ENCODE measurements around the gene MCUR1.

The MCUR1 gene

GRCh38 chr6:13830803-13831202, 16.4 kb upstream of the MCUR1 start:
- TF ChIP-seq ZBTB7A (IDR thresholded peaks at IDR 0.05; ENCODE audit: low read depth) (no peak), FOXM1 (IDR thresholded peaks at IDR 0.05; ENCODE audit: borderline replicate concordance, low read depth) (no peak), MAX (IDR thresholded peaks at IDR 0.05) (no peak), EP300 (IDR thresholded peaks at IDR 0.05; ENCODE audit: borderline replicate concordance) (no peak), YY1 (IDR thresholded peaks at IDR 0.05; ENCODE audit: low read depth) (no peak), TEAD4 (IDR thresholded peaks at IDR 0.05) (no peak)

- TF ChIP-seq YY1 (IDR thresholded peaks at IDR 0.05; ENCODE audit: low read depth) (no peak), CEBPB (IDR thresholded peaks at IDR 0.05) (no peak), EP300 (IDR thresholded peaks at IDR 0.05; ENCODE audit: borderline replicate concordance) (no peak), REST (IDR thresholded peaks at IDR 0.05; ENCODE audit: low read depth) (no peak), CREB1 (IDR thresholded peaks at IDR 0.05; ENCODE audit: low read depth) (no peak), FOXM1 (IDR thresholded peaks at IDR 0.05; ENCODE audit: borderline replicate concordance, low read depth) (no peak), NFIC (IDR thresholded peaks at IDR 0.05) (no peak)
Measured at GRCh38 chr6:13827032-13827431, 12.7 kb upstream of the MCUR1 start.

GRCh38 chr6:13825871-13826270, 11.5 kb upstream of the MCUR1 start:
- no peak for TF ChIP-seq RAD21 (IDR thresholded peaks at IDR 0.05; ENCODE audit: low read depth)
- no peak for TF ChIP-seq TAF1 (IDR thresholded peaks at IDR 0.05; ENCODE audit: low read depth)
- TF ChIP-seq TCF12 (IDR thresholded peaks at IDR 0.05; ENCODE audit: low read depth), result no peak

- TF ChIP-seq CEBPB (IDR thresholded peaks at IDR 0.05) (no peak), TAF1 (IDR thresholded peaks at IDR 0.05; ENCODE audit: low read depth) (no peak), EGR1 (IDR thresholded peaks at IDR 0.05) (no peak), REST (IDR thresholded peaks at IDR 0.05; ENCODE audit: low read depth) (no peak), CREB1 (IDR thresholded peaks at IDR 0.05; ENCODE audit: low read depth) (no peak), USF1 (IDR thresholded peaks at IDR 0.05) (no peak), YY1 (IDR thresholded peaks at IDR 0.05; ENCODE audit: low read depth) (no peak), NFIC (IDR thresholded peaks at IDR 0.05) (no peak), FOXM1 (IDR thresholded peaks at IDR 0.05; ENCODE audit: borderline replicate concordance, low read depth) (no peak), EP300 (IDR thresholded peaks at IDR 0.05; ENCODE audit: borderline replicate concordance) (no peak), TEAD4 (IDR thresholded peaks at IDR 0.05) (no peak), ZBTB7A (IDR thresholded peaks at IDR 0.05; ENCODE audit: low read depth) (no peak), RAD21 (IDR thresholded peaks at IDR 0.05; ENCODE audit: low read depth) (no peak), TCF12 (IDR thresholded peaks at IDR 0.05; ENCODE audit: low read depth) (no peak), MAX (IDR thresholded peaks at IDR 0.05) (no peak)
Measured at GRCh38 chr6:13818341-13818740, 4.0 kb upstream of the MCUR1 start.

- TF ChIP-seq REST (IDR thresholded peaks at IDR 0.05; ENCODE audit: low read depth) (no peak), RAD21 (IDR thresholded peaks at IDR 0.05; ENCODE audit: low read depth) (no peak), YY1 (IDR thresholded peaks at IDR 0.05; ENCODE audit: low read depth) (no peak), CEBPB (IDR thresholded peaks at IDR 0.05) (no peak), TAF1 (IDR thresholded peaks at IDR 0.05; ENCODE audit: low read depth) (no peak), NFIC (IDR thresholded peaks at IDR 0.05) (no peak), EP300 (IDR thresholded peaks at IDR 0.05; ENCODE audit: borderline replicate concordance) (no peak), TEAD4 (IDR thresholded peaks at IDR 0.05) (no peak)
Measured at GRCh38 chr6:13814938-13815575, 700 bp upstream of the MCUR1 start.
